Measurements from ENCODE around the gene SULT6B1.
A peak's percentile ranks its signal among the peaks of the same experiment; 100 is the strongest.
"Not testable (repeated sequence)": the region's sequence is repeated elsewhere in the genome, so short reads cannot be mapped to it uniquely, and the experiment has no call there.

SULT6B1 gene

GRCh38 chr2:37188570-37188969 is at the start of gene SULT6B1:
Gene SULT6B1 (minus strand): TSS chr2:37188670. CDS start chr2:37188640, 30 bp downstream.
- no peak for DNase-seq

DNA sequence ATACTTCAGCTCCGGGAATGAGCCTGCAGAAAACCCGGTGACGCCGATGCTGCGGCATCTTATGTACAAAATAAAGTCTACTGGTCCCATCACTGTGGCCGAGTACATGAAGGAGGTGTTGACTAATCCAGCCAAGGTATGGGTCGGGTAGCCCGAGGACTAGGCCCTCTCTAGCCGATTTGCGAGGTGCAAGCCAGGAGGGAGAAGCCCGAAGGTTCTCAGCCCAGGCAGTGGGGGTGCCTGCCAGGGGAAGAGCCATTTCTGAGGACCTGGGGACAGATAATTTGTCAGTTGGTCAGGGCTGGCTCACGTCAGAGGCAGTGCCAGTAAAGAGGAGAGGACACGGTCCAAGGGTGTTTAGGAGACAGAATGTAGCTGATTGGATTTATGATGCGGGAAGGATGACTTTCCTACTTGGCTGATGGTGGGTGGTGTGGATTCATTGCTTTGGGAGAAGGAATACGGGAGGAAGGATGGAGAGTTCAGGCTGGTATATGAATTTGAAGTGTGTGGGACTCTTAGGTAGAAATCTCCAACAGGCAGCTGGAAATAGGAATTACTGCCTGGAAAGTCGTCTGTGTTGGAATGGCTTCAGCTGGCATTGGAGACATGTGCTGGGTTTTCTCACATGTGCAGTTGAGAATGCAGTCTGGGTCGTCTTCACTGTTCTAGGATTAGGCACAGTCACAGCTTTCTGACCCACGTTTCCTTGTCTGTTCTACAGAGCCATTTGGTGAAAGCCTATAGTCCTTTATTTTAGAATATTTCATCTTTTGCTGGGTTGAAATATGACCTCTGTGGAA is 43.9 kb upstream of the SULT6B1 start:
- peak in 21 of 58 donors; percentile 1 to 48 (median 21) for DNase-seq

GRCh38 chr2:37231241-37232130 is 43.0 kb upstream of the SULT6B1 start, which contains the start of the genes CEBPZ and NDUFAF7:
Gene CEBPZ (minus strand): TSS chr2:37231596. CDS start chr2:37231567, 29 bp downstream.
Gene NDUFAF7 (plus strand): TSS chr2:37231658. CDS start chr2:37231706, 48 bp downstream.
- DNase-seq: peak; percentile 36 to 94 (median 86)

GRCh38 chr2:37230581-37230980 is 42.1 kb upstream of the SULT6B1 start:
- no peak for DNase-seq

DNA sequence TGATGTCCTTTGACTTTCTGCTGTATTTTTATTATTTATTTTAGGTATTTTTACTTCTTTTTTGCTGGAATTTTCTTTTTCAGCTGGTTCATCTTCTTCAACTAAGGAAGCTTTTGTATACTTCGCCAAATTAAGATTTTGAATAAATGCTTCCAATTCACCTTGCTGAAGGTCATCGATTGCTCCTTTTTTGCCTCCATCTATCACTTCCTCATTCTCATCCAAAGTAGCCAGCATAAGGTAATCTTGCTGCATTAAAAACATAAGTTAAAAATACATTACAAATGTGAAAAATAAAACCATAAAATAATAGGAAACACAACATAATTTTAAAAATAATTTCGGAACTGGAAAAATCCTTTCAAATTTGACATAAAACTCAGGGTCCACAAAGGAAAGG is 40.3 kb upstream of the SULT6B1 start:
- no peak for DNase-seq

DNA sequence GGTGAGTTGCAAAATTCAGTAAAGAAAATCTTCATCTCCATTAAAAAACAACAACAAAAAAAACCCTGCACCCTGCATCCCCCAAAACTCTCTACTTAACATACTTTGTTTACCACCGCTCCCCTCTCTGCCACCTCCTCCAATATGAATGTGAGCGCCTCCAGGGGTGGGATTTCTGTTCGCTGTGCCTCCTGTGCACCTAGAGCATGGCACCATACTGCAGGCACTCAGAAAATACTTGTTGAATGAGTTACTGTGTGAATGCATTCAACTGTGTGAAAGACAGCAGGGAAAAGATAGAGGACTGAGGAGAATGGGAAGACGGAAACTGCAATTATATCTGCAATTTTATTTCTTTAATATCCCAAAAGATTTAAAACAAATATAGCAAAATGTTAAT is 38.4 kb upstream of the SULT6B1 start:
- DNase-seq: no peak

- DNase-seq: not testable (repeated sequence)
Measured at GRCh38 chr2:37225129-37225528, 36.7 kb upstream of the SULT6B1 start.

- no peak for DNase-seq
Measured at GRCh38 chr2:37224063-37224462, 35.6 kb upstream of the SULT6B1 start.

- no peak for DNase-seq
Measured at GRCh38 chr2:37223131-37223530, 34.7 kb upstream of the SULT6B1 start.

- no peak for DNase-seq
Measured at GRCh38 chr2:37219046-37219445, 30.6 kb upstream of the SULT6B1 start.

GRCh38 chr2:37215250-37215649 is 26.8 kb upstream of the SULT6B1 start:
- no peak for DNase-seq

DNA sequence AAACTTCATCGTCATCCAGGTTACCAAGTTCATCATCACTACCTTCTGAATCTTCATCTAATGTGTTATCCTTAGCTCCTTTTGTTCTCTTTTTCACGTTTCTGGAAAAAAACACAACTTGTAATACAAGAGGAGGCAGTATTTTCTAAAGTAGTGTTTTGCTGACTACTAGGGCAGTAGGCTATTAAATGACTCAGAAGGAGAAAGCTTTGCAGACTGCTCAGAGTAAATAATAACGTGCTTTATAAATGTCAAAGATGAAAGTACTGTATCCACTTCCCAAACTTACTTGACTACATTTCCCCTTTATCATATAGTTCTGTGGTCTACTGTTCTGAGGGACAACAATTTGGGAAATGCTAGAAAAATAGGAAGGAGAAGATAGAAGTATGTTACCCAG is 23.5 kb upstream of the SULT6B1 start:
- DNase-seq: no peak

- no peak for DNase-seq
Measured at GRCh38 chr2:37211212-37211611, 22.7 kb upstream of the SULT6B1 start.

- not testable (repeated sequence) for DNase-seq
Measured at GRCh38 chr2:37206760-37207159, 18.3 kb upstream of the SULT6B1 start.

- no peak for DNase-seq
Measured at GRCh38 chr2:37205689-37206341, 17.3 kb upstream of the SULT6B1 start.

DNA sequence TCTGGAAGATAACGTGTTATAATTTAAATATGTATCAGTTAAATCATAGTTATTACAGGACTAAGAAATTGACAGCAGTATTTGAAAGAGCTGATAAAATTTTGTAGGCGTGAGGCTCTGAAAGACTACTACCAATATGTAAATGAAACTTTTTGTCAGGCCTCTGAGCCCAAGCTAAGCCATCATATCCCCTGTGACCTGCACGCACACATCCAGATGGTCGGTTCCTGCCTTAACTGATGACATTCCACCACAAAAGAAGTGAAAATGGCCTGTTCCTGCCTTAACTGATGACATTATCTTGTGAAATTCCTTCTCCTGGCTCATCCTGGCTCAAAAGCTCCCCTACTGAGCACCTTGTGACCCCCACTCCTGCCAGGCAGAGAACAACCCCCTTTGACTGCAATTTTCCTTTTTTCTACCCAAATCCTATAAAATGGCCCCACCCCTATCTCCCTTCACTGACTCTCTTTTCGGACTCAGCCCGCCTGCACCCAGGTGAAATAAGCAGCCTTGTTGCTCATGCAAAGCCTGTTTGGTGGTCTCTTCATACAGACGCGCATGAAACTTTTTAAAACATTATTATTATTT is 16.7 kb upstream of the SULT6B1 start:
- DNase-seq: not testable (repeated sequence)

- DNase-seq: no peak
Measured at GRCh38 chr2:37203708-37204107, 15.2 kb upstream of the SULT6B1 start.

GRCh38 chr2:37201766-37202165 is 13.3 kb upstream of the SULT6B1 start:
- DNase-seq: no peak

GRCh38 chr2:37201208-37201607 is 12.7 kb upstream of the SULT6B1 start:
- no peak for DNase-seq

- DNase-seq: no peak
Measured at GRCh38 chr2:37198681-37199065, 10.2 kb upstream of the SULT6B1 start.
